Transverse colon (tissue), 4 donors: ENCODE data around the gene FRY.

ENCODE experiments used
- EP300 ChIP-seq: sonication (generic); formaldehyde crosslinking; IDR thresholded peaks from one replicate; pipeline ENCODE4 v1.6.1; 2017; ENCODE audit warnings: antibody characterized with exemption, low read depth
- POLR2A ChIP-seq: fragments of 450-650 bp; IDR thresholded peaks from one replicate; pipeline ENCODE4 v1.6.1; 2016; ENCODE audit warnings: antibody characterized with exemption, mild to moderate bottlenecking, moderate library complexity
- POLR2AphosphoS5 ChIP-seq, 3 donors: sonication (generic); formaldehyde crosslinking; IDR thresholded peaks; one replicate each; pipeline ENCODE4 v1.6.1; 2016; ENCODE audit warnings: antibody characterized with exemption in 3 of 3
- TF ChIP-seq, protein P1 (sequence below), 5 experiments: fragments of 200-600 bp in 3 of 5; fragments of 450-650 bp in 2 of 5; sonication (generic) in 3 of 5; IDR thresholded peaks; 1 replicate in 2 of 5; 2 replicates in 3 of 5; pipeline ENCODE4 v1.5.1; 2016 to 2017; ENCODE audit warnings: antibody characterized with exemption in 5 of 5, inconsistent platforms in 3 of 5, mild to moderate bottlenecking in 2 of 5, moderate library complexity in 1 of 5

DNA sequence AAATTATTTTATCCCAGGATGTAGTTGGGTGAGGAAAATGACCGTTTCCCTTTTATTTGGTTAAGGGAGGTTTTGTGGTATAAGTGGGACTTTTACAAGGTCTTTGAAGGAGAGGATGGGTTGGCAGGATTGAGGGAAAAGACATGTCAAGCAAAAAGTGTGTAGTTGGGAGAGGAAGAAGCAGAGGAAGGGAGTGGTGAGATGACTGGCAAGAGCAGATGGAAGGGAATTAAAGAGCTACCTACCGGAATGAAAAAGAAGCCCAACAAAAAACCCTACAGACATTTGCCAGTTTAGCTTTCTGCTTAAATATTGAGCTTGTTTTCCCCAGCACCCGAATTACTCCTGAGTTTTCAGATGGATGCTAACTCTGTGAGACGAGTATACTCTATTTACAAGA, 19.6 kb downstream of the FRY start:
- TF ChIP-seq, protein P1, sequence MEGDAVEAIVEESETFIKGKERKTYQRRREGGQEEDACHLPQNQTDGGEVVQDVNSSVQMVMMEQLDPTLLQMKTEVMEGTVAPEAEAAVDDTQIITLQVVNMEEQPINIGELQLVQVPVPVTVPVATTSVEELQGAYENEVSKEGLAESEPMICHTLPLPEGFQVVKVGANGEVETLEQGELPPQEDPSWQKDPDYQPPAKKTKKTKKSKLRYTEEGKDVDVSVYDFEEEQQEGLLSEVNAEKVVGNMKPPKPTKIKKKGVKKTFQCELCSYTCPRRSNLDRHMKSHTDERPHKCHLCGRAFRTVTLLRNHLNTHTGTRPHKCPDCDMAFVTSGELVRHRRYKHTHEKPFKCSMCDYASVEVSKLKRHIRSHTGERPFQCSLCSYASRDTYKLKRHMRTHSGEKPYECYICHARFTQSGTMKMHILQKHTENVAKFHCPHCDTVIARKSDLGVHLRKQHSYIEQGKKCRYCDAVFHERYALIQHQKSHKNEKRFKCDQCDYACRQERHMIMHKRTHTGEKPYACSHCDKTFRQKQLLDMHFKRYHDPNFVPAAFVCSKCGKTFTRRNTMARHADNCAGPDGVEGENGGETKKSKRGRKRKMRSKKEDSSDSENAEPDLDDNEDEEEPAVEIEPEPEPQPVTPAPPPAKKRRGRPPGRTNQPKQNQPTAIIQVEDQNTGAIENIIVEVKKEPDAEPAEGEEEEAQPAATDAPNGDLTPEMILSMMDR (IDR thresholded peaks at IDR 0.05), result no peak
- TF ChIP-seq EP300 (no peak), POLR2A (no peak), POLR2AphosphoS5 (IDR thresholded peaks at IDR 0.05) (no peak)
